Bronchial epithelial cell (primary cell): ENCODE measurements around the gene HPCAL4. TPM values are rescaled to one million over a fixed set of nuclear protein-coding genes. Genes with fewer than 3 reads are reported as not detected.

ENCODE experiments used
- DNase-seq: peaks from one replicate; pipeline ENCODE4 v3.0.0-alpha.2; 2010; ENCODE audit warnings: low read depth
- FAIRE-seq: peaks from 2 replicates; lab custom pipeline; 2011; peaks lifted over from hg19 to GRCh38; lab: Jason Lieb, UNC
- H3K27me3 ChIP-seq: 2 replicates; pipeline ENCODE4 v1.5.1; 2011; ENCODE audit warnings: low read length; ENCODE audit not compliant: control insufficient read depth, insufficient read depth
- H3K36me3 ChIP-seq: 2 replicates; pipeline ENCODE4 v1.5.1; 2011; ENCODE audit warnings: low read length; ENCODE audit not compliant: control insufficient read depth, insufficient read depth
- H3K4me3 ChIP-seq: 2 replicates; pipeline ENCODE4 v1.5.1; 2011; ENCODE audit warnings: mild to moderate bottlenecking, low read depth, low read length, control low read depth
- CTCF ChIP-seq: IDR thresholded peaks from 2 replicates; pipeline ENCODE4 v1.5.1; 2011; ENCODE audit warnings: mild to moderate bottlenecking, moderate library complexity, low read length, control low read depth, inconsistent platforms; ENCODE audit not compliant: insufficient read depth, severe bottlenecking
- total RNA-seq: library from RNA; depleted of rRNA; stranded (reverse); fragments of >200 nt; gene quantifications from 2 replicates; pipeline ENCODE4 v1.2.1, GENCODE V29; 2014

The HPCAL4 gene
- total RNA-seq, 1 donor from 2014 or later: under 0.01 TPM

- Histone ChIP-seq H3K27me3 (peaks cover 11% of the 10 kb centered on the region), H3K4me3 (no peak overlapping the region), H3K36me3 (no peaks in the 10 kb centered on the region)
- no peak for DNase-seq
- TF ChIP-seq CTCF: no peak
- no peak for FAIRE-seq
These were observed 1.2 kb upstream of the HPCAL4 start for GRCh38 chr1:39692152-39693074.

GRCh38 chr1:39690794-39691382, 345 bp downstream of the HPCAL4 start:
- Histone ChIP-seq H3K27me3 (peaks cover 16% of the 10 kb centered on the region), H3K36me3 (no peaks in the 10 kb centered on the region), H3K4me3 (peak overlapping the region; percentile 19)
- no peak for DNase-seq
- no peak for TF ChIP-seq CTCF
- FAIRE-seq: no peak

GRCh38 chr1:39690225-39690624, 1.0 kb downstream of the HPCAL4 start:
- TF ChIP-seq CTCF: no peak
- H3K4me3 ChIP-seq: no peak overlapping the region
- DNase-seq (no peak), FAIRE-seq (no peak)
- no peaks in the 10 kb centered on the region for H3K36me3 ChIP-seq
- peaks cover 15% of the 10 kb centered on the region for H3K27me3 ChIP-seq

- DNase-seq: no peak
- no peak for TF ChIP-seq CTCF
- Histone ChIP-seq H3K36me3 (no peaks in the 10 kb centered on the region), H3K4me3 (no peak overlapping the region), H3K27me3 (peaks cover 17% of the 10 kb centered on the region)
- FAIRE-seq: no peak
These were observed 1.6 kb downstream of the HPCAL4 start for GRCh38 chr1:39689635-39690034.

GRCh38 chr1:39689214-39689613, 2.0 kb downstream of the HPCAL4 start:
- peaks cover 18% of the 10 kb centered on the region for H3K27me3 ChIP-seq
- FAIRE-seq: no peak

More at GRCh38 chr1:39689214-39689613, 2.0 kb downstream of the HPCAL4 start:
- H3K36me3 ChIP-seq: no peaks in the 10 kb centered on the region
- DNase-seq: no peak
- TF ChIP-seq CTCF: no peak
- H3K4me3 ChIP-seq: no peak overlapping the region
